HG03575 (cell line): Measurements from ENCODE around the gene GRK5.

ENCODE experiments used
- ATAC-seq: cut with Tn5 transposase; IDR thresholded peaks from one replicate; pipeline ENCODE4 v1.9.1; 2021; ENCODE audit not compliant: unreplicated experiment, insufficient number of reproducible peaks, low FRiP score; ENCODE audit errors: extremely low read depth

GRK5 gene

DNA sequence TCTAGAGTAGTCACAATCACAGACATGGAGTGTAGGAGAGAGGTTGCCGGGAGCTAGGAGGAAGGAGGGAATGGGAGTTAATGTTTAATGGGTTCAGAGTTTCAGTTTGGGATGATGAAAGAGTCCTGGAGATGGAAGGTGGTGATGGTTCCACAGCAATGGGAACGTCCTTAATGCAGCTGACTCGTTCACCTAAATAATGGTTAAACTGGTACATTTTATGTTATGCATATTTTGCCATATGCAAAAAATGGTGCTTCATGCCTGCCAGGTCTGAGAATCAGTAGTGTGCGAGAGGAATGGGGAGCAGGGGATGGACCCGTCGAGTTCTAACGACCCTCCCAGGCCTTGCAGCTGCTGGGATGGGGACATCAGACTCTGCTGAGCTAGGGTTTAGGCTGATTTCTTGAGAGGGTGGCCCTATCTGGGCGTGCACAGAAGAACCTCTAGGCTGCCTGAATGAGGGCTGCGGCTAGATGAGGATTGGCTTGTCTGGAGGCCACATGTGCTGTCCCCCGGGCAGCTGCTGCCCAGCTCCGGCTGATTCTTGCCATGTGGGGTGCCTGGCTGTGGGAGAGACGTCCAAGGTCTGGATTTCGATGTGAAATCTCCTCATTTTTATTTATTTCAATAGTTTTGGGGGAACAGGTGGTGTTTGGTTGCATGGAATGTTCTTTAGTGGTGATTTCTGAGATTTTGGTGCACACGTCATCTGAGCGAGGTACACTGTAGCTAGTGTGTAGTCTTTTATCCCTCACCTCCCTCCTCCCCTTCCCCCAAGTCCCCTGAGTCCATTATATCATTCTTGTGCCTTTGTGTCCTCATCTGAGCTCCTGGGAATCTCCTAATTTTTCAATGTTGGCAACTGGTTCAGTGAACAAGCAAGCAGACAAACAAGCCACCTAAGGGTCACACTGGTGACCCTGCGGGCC lies 116.0 kb downstream of the GRK5 start:
- no peak for ATAC-seq

- no peak for ATAC-seq
Observed at GRCh38 chr10:119325131-119325530, 117.8 kb downstream of the GRK5 start.

- ATAC-seq: no peak
Observed at GRCh38 chr10:119326167-119326566, 118.8 kb downstream of the GRK5 start.

GRCh38 chr10:119327096-119327745 lies 119.8 kb downstream of the GRK5 start:
- no peak for ATAC-seq

DNA sequence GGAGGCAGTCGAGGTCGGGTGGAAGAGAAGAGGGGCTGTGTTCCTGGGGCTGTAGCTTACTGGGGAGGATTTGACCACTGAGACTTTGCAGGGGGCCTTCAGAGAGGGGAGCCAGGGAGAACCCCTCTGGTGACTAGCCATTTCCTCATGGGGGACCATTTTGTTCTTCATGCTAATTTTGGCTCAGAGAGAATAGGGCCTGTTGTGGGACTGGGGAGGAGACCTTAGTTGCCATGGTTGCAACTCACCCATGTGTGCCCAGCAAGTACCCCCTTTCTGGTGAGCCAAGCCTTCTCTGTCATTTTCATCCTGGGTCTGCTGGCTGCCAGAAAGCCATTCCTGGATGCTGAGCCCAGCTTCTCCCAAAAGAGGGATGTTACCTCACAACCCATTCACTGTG lies 120.9 kb downstream of the GRK5 start:
- no peak for ATAC-seq

GRCh38 chr10:119330342-119330741 lies 123.0 kb downstream of the GRK5 start:
- ATAC-seq: no peak

GRCh38 chr10:119331061-119331460 lies 123.7 kb downstream of the GRK5 start:
- ATAC-seq: no peak

- no peak for ATAC-seq
Observed at GRCh38 chr10:119333146-119333792, 125.9 kb downstream of the GRK5 start.

- no peak for ATAC-seq
Observed at GRCh38 chr10:119335671-119336353, 128.4 kb downstream of the GRK5 start.

- no peak for ATAC-seq
Observed at GRCh38 chr10:119336599-119336998, 129.2 kb downstream of the GRK5 start.

- no peak for ATAC-seq
Observed at GRCh38 chr10:119337223-119337622, 129.9 kb downstream of the GRK5 start.

GRCh38 chr10:119337796-119338432 lies 130.5 kb downstream of the GRK5 start:
- no peak for ATAC-seq

- ATAC-seq: no peak
Observed at GRCh38 chr10:119339109-119339508, 131.7 kb downstream of the GRK5 start.

GRCh38 chr10:119340893-119341458 lies 133.6 kb downstream of the GRK5 start:
- ATAC-seq: no peak

- no peak for ATAC-seq
Observed at GRCh38 chr10:119341459-119342301, 134.3 kb downstream of the GRK5 start.

DNA sequence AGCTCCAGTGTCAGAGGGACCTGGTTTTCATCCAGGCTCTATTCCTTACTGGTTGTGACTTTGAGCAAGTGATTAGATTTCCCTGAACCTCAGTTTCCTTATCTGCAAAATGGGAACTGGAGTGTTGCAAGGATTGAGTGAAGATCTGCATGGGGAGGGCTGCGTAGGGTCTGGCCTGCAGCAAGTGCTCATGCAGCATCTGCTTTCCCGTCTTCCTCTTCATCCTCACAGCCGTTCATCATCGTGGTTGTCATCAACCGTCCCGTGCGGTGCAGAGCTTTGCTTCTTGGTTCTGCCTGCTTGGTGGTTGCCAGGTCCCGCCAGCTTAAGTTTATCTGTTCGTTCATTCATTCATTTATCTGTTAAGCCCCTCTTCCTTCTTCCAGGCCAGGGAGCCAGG lies 135.0 kb downstream of the GRK5 start:
- ATAC-seq: no peak

GRCh38 chr10:119343011-119343601 lies 135.7 kb downstream of the GRK5 start:
- ATAC-seq: no peak
